MM.1S (cell line): ENCODE data around the gene KMT5C.
A peak's percentile ranks its signal among the peaks of the same experiment; 100 is the strongest.

Experiments used
- CTCF ChIP-seq: fragments of 300-600 bp; sonication (generic); IDR thresholded peaks from 2 replicates; pipeline ENCODE4 v1.5.1; 2016; ENCODE audit warnings: antibody characterized with exemption, low read length, mixed read lengths
- EZH2 ChIP-seq: fragments of 300-600 bp; sonication (generic); optimal IDR thresholded peaks from 2 replicates; pipeline ENCODE3; 2017; ENCODE audit warnings: low read depth, mild to moderate bottlenecking, antibody characterized with exemption, low read length, mixed read lengths
- EZH2phosphoT487 ChIP-seq: fragments of 300-600 bp; sonication (generic); IDR thresholded peaks from 2 replicates; pipeline ENCODE4 v1.6.1; 2018; ENCODE audit warnings: antibody characterized with exemption, low read length

DNA sequence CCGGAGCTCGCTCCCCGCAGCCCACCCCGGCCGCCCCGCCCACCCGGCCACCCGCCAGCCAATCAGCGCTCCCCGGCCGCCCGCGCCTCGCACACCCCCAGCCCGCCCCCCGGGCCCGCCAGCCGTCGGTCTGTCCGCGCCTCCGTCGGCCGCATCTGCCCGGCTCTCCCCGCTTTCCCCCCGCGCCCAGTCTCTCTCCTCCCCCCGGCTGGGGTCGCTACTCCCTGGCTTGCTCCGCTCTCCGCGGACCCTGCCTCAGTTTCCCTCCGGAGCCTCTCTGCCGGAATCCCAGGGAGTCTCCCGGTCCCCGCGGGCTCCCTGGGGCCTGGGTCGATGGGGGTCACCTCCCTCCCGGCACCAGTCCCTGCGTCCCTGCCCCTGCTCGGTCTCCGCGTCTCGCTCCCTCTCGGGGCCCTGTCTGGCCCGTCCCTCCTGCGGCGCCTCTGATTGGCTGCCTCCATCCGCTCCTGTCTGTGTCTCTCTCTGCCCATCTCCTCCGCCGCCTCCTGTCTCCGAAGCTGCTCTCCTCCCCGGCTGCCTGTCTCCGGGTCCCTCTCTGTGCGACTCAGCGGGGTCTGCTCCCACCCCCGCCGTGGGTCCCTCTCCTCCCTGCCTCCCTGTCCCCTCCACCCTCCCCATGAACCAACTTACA is 30.1 kb downstream of the KMT5C start:
- no peak for TF ChIP-seq CTCF
- peak; percentile 86 for TF ChIP-seq EZH2phosphoT487
- peak; percentile 98 for TF ChIP-seq EZH2
